ENCODE measurements around the gene SHISAL1. TPM values are rescaled to one million over a fixed set of nuclear protein-coding genes. Genes with fewer than 3 reads are reported as not detected.

Gene SHISAL1
- total RNA-seq, 1 donor from 2014 or later = 0.71 TPM

DNA sequence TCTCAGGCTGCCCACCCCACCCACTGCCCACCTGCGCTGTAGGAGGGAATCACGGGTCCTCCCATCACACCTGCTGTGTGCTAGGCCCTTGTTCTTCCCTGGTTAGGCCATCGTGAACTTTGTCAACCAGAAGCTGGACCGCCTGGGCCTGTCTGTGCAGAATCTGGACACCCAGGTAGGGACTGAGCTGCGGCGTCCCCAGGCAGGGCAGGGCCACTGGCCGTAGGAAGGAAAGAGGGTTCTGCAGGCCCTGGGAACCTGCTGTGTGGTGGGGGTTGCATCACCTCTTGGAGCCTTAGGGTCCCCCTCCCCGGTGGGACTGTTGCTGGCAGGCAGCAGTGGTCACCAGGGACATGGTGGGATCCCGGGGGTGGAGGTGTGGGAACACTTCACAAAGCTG lies 116.5 kb downstream of the SHISAL1 start:
- Histone ChIP-seq H3K36me3 (ENCODE audit: control insufficient read depth, insufficient read depth, low read length) (no peaks in the 10 kb centered on the region), H3K4me3 (ENCODE audit: low read depth, low read length) (no peak overlapping the region), H3K27me3 (ENCODE audit: control insufficient read depth, insufficient read depth, low read length) (peaks cover 16% of the 10 kb centered on the region)
- TF ChIP-seq, protein P1, sequence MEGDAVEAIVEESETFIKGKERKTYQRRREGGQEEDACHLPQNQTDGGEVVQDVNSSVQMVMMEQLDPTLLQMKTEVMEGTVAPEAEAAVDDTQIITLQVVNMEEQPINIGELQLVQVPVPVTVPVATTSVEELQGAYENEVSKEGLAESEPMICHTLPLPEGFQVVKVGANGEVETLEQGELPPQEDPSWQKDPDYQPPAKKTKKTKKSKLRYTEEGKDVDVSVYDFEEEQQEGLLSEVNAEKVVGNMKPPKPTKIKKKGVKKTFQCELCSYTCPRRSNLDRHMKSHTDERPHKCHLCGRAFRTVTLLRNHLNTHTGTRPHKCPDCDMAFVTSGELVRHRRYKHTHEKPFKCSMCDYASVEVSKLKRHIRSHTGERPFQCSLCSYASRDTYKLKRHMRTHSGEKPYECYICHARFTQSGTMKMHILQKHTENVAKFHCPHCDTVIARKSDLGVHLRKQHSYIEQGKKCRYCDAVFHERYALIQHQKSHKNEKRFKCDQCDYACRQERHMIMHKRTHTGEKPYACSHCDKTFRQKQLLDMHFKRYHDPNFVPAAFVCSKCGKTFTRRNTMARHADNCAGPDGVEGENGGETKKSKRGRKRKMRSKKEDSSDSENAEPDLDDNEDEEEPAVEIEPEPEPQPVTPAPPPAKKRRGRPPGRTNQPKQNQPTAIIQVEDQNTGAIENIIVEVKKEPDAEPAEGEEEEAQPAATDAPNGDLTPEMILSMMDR (IDR thresholded peaks at IDR 0.05; ENCODE audit: insufficient read depth, low read length, poor library complexity, severe bottlenecking) = no peak
- no peak for DNase-seq (ENCODE audit: low read depth)

DNA sequence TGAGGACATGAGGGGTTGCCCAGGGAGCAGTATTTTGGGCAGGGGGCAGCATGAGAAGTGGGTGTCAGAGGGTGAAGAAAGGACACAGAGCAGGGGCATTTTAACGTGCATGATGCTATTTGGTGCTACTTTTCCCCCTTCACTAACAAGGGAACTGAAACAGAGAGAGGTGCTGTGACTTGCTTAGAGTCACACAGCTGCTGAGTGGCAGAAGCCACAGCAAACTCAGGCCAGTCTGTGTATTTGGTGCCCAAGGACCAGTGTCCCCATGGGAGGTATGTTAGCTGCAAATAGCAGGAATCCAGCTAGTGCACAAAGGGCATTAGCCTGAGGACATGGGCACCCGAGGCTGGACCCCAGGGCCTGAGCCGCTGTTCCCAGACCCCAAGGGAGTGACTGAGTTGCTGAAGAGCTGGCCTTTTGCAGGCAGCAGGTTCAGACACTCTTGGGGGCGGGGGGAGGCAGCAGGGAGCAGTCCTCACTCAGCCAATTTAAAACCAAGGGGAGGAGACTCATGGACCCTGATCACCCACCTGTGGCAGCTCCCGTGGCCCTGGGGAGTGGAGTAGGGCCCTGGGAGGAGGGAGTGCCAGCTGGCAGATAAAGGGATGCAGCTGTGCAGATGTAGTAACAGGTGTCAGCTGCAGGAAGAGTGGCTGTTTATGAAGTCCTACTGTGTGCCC lies 117.4 kb downstream of the SHISAL1 start:
- DNase-seq (ENCODE audit: low read depth) = no peak
- Histone ChIP-seq H3K36me3 (ENCODE audit: control insufficient read depth, insufficient read depth, low read length) (no peaks in the 10 kb centered on the region), H3K27me3 (ENCODE audit: control insufficient read depth, insufficient read depth, low read length) (peaks cover 16% of the 10 kb centered on the region), H3K4me3 (ENCODE audit: low read depth, low read length) (no peak overlapping the region)
- TF ChIP-seq, protein P1 (IDR thresholded peaks at IDR 0.05; ENCODE audit: insufficient read depth, low read length, poor library complexity, severe bottlenecking) = no peak

DNA sequence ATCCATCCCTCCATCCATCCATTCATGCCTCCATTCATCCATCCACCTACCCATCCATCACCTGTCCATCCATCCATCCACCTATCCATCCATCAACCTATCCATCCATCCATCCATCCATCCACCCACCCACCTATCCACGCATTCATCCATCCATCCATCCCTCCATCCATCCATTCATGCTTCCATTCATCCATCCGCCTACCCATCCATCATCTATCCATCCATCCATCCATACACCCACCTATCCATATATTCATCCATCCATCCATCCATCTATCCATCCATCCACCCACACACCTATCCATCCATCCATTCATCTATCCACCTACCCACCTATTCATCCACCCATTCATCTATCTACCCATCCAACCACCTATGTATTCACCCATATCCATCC lies 118.2 kb downstream of the SHISAL1 start:
- DNase-seq (ENCODE audit: low read depth) = no peak
- TF ChIP-seq, protein P1 (IDR thresholded peaks at IDR 0.05; ENCODE audit: insufficient read depth, low read length, poor library complexity, severe bottlenecking) = no peak

More for the DNA sequence above, 118.2 kb downstream of the SHISAL1 start:
- no peak overlapping the region for H3K4me3 ChIP-seq (ENCODE audit: low read depth, low read length)
- no peaks in the 10 kb centered on the region for H3K36me3 ChIP-seq (ENCODE audit: control insufficient read depth, insufficient read depth, low read length)
- peaks cover 16% of the 10 kb centered on the region for H3K27me3 ChIP-seq (ENCODE audit: control insufficient read depth, insufficient read depth, low read length)

Other genes starting within 250 kb of the SHISAL1 start
- not detected in 2 replicates for gene PARVG, start 132.0 kb downstream of the SHISAL1 start, total RNA-seq
- 41.7 and 49.8 TPM in 2 replicates for gene RTL6, start 185.3 kb upstream of the SHISAL1 start, total RNA-seq

All from kidney epithelial cell (primary cell).